GM12874 (cell line): ENCODE measurements around the gene NFIX.

Experiments
- CTCF ChIP-seq: IDR thresholded peaks from 2 replicates; pipeline ENCODE4 v1.5.1; 2011; ENCODE audit warnings: low read depth, mild to moderate bottlenecking, control low read depth, low read length, moderate library complexity; ENCODE audit not compliant: insufficient read depth

Gene NFIX

GRCh38 chr19:13062317-13062716 is 67.0 kb downstream of the NFIX start:
- no peak for TF ChIP-seq CTCF

DNA sequence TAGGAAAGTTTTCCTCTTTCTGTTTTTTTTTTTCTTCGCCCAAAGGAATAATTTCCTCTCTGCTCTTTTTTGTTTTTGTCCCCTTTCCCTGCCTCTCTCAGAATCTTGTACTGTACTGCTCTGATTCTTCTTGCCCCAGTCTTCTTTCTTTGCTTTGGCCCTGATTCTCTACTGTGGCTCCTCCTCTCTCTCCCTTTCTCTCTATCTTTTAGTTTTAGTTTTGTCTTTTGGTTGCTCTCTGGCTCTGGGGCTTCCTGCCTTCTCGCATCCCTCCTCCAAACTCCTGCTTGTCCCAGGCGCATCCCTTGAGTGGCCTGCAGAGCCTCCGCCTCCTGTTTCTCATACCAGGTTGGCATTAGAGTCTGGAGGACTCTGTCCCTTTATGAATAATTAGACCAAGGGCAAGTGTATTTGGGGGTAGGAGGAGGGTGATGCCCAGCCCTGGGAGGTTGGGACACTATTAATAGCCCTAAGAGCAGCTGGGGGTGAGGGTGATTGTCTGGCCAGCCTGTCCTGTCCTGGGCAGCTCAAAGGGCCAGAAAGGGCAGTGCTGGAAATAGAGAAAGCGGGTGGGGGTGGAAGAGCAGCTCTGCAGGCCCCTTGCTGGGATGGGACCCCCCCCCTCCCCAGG is 68.3 kb downstream of the NFIX start:
- no peak for TF ChIP-seq CTCF

GRCh38 chr19:13064092-13064489 is 68.8 kb downstream of the NFIX start:
- TF ChIP-seq CTCF = no peak

DNA sequence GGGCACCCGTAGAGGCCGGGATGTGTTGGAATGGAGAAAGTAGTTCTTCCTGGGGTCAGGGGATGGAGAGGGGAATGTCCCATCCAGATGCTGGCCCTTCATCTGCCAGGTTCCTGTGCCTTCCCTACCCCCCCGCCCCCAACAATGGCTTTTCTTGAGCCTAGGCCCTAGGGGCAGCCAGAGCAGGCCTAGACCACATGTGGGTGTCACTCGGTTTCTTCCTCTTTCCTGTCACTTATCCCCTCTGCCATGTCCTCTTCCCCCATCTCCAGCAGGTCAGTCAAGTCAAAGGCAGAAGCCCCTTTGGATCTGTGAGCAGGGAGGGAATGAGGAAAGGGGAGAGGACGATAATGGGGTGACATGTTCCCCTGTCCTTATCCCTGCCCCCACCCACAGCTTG is 71.0 kb downstream of the NFIX start:
- TF ChIP-seq CTCF = no peak

GRCh38 chr19:13066933-13067807 is 71.9 kb downstream of the NFIX start:
- TF ChIP-seq CTCF = no peak

DNA sequence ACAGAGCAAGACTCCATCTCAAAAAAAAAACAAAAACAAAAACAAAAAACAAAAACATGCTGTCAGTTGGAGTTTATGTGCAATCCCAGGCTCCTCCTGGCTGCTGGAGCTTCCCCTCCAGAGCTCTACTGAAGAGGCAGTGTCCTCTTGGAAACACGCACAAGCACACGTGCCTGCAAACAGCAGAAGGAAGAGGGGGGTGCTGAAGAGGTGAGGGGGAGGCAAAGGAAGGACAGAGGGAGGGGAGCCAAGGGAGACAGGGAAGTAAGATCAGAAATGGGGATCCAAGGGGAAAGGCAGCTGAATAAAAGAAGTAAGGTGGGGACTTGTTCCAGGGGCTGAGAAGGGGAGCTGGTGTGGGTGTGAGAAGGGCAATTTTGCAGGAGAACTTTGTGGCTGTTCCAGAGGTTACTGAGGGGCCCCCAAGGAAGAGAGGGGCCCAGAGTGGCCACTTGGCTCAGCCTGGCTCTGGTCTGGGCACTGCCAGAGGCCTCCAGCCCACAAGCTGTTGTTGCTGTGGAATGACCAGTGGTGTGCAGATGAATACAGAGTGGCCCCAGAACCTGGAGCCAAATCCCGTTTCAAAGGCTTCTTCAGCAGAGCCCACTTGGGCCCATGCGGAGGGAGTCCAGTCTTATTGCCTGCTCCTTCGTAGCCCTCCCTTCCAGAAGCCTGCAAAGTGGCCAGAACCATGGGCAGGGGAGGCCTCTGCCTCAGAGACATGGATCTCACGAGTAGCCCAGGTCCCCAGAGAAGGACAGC is 73.0 kb downstream of the NFIX start:
- no peak for TF ChIP-seq CTCF

GRCh38 chr19:13069415-13070359 is 74.4 kb downstream of the NFIX start:
- no peak for TF ChIP-seq CTCF
